Stimulated activated naive CD8-positive, alpha-beta T cell treated with anti-CD3 and anti-CD28 coated beads, Interleukin-15, Interleukin-2, amounts not matched to agents 100 ng/mL and 50 ng/mL, for 24 hours (primary cell): ENCODE results near the gene RABGGTA.
A peak's percentile ranks its signal among the peaks of the same experiment; 100 is the strongest.

Experiments
- H3K27ac Mint-ChIP-seq: one replicate; pipeline ENCODE4 v1.8.0; 2021; ENCODE audit warnings: mild to moderate bottlenecking, mixed read lengths
- H3K27me3 Mint-ChIP-seq: one replicate; pipeline ENCODE4 v1.8.0; 2021; ENCODE audit warnings: mixed read lengths
- H3K36me3 Mint-ChIP-seq: one replicate; pipeline ENCODE4 v1.8.0; 2021; ENCODE audit warnings: low read depth, mixed read lengths
- H3K4me1 Mint-ChIP-seq: one replicate; pipeline ENCODE4 v1.8.0; 2021; ENCODE audit warnings: low read depth, mixed read lengths
- H3K4me3 Mint-ChIP-seq: one replicate; pipeline ENCODE4 v1.8.0; 2021; ENCODE audit warnings: mild to moderate bottlenecking, mixed read lengths
- H3K9me3 Mint-ChIP-seq: one replicate; pipeline ENCODE4 v1.8.0; 2021; ENCODE audit warnings: mixed read lengths

The RABGGTA gene

GRCh38 chr14:24309538-24310264 lies 38.3 kb upstream of the RABGGTA start, which contains the start of gene LTB4R2:
Gene LTB4R2, plus strand, starts transcription at chr14:24310140. Its CDS starts 525 bp downstream, at chr14:24310665.
- Mint-ChIP-seq H3K27me3 (no peaks in the 10 kb centered on the region), H3K4me1 (peaks cover 58% of the 10 kb centered on the region), H3K9me3 (no peaks in the 10 kb centered on the region), H3K27ac (peak within 1 kb of the TSS; percentile 78), H3K4me3 (peak within 1 kb of the TSS; percentile 76), H3K36me3 (peaks cover 61% of the 10 kb centered on the region)

GRCh38 chr14:24308342-24309124 lies 37.1 kb upstream of the RABGGTA start:
- H3K9me3 Mint-ChIP-seq: no peaks in the 10 kb centered on the region
- peaks cover 47% of the 10 kb centered on the region for H3K4me1 Mint-ChIP-seq
- H3K36me3 Mint-ChIP-seq: peaks cover 70% of the 10 kb centered on the region
- no peaks in the 10 kb centered on the region for H3K27me3 Mint-ChIP-seq
- H3K27ac Mint-ChIP-seq: no peak overlapping the region
- H3K4me3 Mint-ChIP-seq: no peak overlapping the region

GRCh38 chr14:24307575-24308341 lies 36.4 kb upstream of the RABGGTA start, which contains the start of gene CIDEB:
Gene CIDEB, minus strand, starts transcription at chr14:24307977. Its CDS starts 119 bp downstream, at chr14:24307858.
- Mint-ChIP-seq H3K27ac (peak within 1 kb of the TSS; percentile 2), H3K9me3 (no peaks in the 10 kb centered on the region), H3K36me3 (peaks cover 67% of the 10 kb centered on the region), H3K4me3 (no peak within 1 kb of the TSS), H3K4me1 (peaks cover 39% of the 10 kb centered on the region), H3K27me3 (no peaks in the 10 kb centered on the region)

- Mint-ChIP-seq H3K36me3 (peaks cover 63% of the 10 kb centered on the region), H3K27ac (peak overlapping the region; percentile 2), H3K9me3 (no peaks in the 10 kb centered on the region), H3K27me3 (no peaks in the 10 kb centered on the region), H3K4me1 (peaks cover 33% of the 10 kb centered on the region), H3K4me3 (no peak overlapping the region)
These were observed 35.8 kb upstream of the RABGGTA start for GRCh38 chr14:24307156-24307574.

- Mint-ChIP-seq H3K9me3 (no peaks in the 10 kb centered on the region), H3K27me3 (no peaks in the 10 kb centered on the region), H3K27ac (no peak overlapping the region), H3K4me1 (peaks cover 30% of the 10 kb centered on the region), H3K4me3 (no peak overlapping the region), H3K36me3 (peaks cover 68% of the 10 kb centered on the region)
These were observed 32.6 kb upstream of the RABGGTA start for GRCh38 chr14:24304019-24304387.

GRCh38 chr14:24300326-24300980 lies 29.1 kb upstream of the RABGGTA start:
- H3K27me3 Mint-ChIP-seq: no peaks in the 10 kb centered on the region
- H3K4me1 Mint-ChIP-seq: peaks cover 51% of the 10 kb centered on the region
- peaks cover 49% of the 10 kb centered on the region for H3K36me3 Mint-ChIP-seq
- H3K27ac Mint-ChIP-seq: peak overlapping the region; percentile 84
- peak overlapping the region; percentile 92 for H3K4me3 Mint-ChIP-seq
- no peaks in the 10 kb centered on the region for H3K9me3 Mint-ChIP-seq

- Mint-ChIP-seq H3K9me3 (no peaks in the 10 kb centered on the region), H3K4me3 (peak within 1 kb of the TSS; percentile 92), H3K4me1 (peaks cover 51% of the 10 kb centered on the region), H3K27ac (peak within 1 kb of the TSS; percentile 84), H3K27me3 (no peaks in the 10 kb centered on the region), H3K36me3 (peaks cover 47% of the 10 kb centered on the region)
These were observed 28.1 kb upstream of the RABGGTA start, which contains the start of the genes DHRS1 and NOP9 for GRCh38 chr14:24299255-24300191. Gene DHRS1, minus strand, starts transcription at chr14:24299780. Its CDS starts 674 bp downstream, at chr14:24299106. Gene NOP9, plus strand, starts transcription at chr14:24299850. Its CDS starts 105 bp downstream, at chr14:24299955.

- Mint-ChIP-seq H3K27ac (peak overlapping the region; percentile 84), H3K27me3 (no peaks in the 10 kb centered on the region), H3K4me1 (peaks cover 51% of the 10 kb centered on the region), H3K9me3 (no peaks in the 10 kb centered on the region), H3K4me3 (peak overlapping the region; percentile 92), H3K36me3 (peaks cover 42% of the 10 kb centered on the region)
These were observed 27.5 kb upstream of the RABGGTA start for GRCh38 chr14:24298892-24299254.

- Mint-ChIP-seq H3K4me1 (peaks cover 51% of the 10 kb centered on the region), H3K36me3 (peaks cover 43% of the 10 kb centered on the region)
These were observed 26.0 kb upstream of the RABGGTA start for GRCh38 chr14:24297190-24297964.

GRCh38 chr14:24296341-24297157 lies 25.2 kb upstream of the RABGGTA start:
- no peaks in the 10 kb centered on the region for H3K27me3 Mint-ChIP-seq
- H3K4me3 Mint-ChIP-seq: peak overlapping the region; percentile 41
- H3K36me3 Mint-ChIP-seq: peaks cover 40% of the 10 kb centered on the region

More at GRCh38 chr14:24297190-24297964, 26.0 kb upstream of the RABGGTA start:
- Mint-ChIP-seq H3K27me3 (no peaks in the 10 kb centered on the region), H3K9me3 (no peaks in the 10 kb centered on the region), H3K4me3 (peak overlapping the region; percentile 14), H3K27ac (peak overlapping the region; percentile 90)

GRCh38 chr14:24293525-24293924 lies 22.1 kb upstream of the RABGGTA start:
- peaks cover 49% of the 10 kb centered on the region for H3K36me3 Mint-ChIP-seq
- no peak overlapping the region for H3K27ac Mint-ChIP-seq
- H3K4me3 Mint-ChIP-seq: no peak overlapping the region
- peaks cover 59% of the 10 kb centered on the region for H3K4me1 Mint-ChIP-seq
- H3K27me3 Mint-ChIP-seq: no peaks in the 10 kb centered on the region
- H3K9me3 Mint-ChIP-seq: no peaks in the 10 kb centered on the region

More at GRCh38 chr14:24296341-24297157, 25.2 kb upstream of the RABGGTA start:
- Mint-ChIP-seq H3K27ac (peak overlapping the region; percentile 90), H3K4me1 (peaks cover 57% of the 10 kb centered on the region), H3K9me3 (no peaks in the 10 kb centered on the region)

GRCh38 chr14:24292118-24292807 lies 20.9 kb upstream of the RABGGTA start:
- H3K4me3 Mint-ChIP-seq: no peak overlapping the region
- no peaks in the 10 kb centered on the region for H3K27me3 Mint-ChIP-seq
- peaks cover 57% of the 10 kb centered on the region for H3K4me1 Mint-ChIP-seq
- H3K36me3 Mint-ChIP-seq: peaks cover 49% of the 10 kb centered on the region
- H3K9me3 Mint-ChIP-seq: no peaks in the 10 kb centered on the region
- H3K27ac Mint-ChIP-seq: no peak overlapping the region
